Measurements from ENCODE around the gene GOLGA8J.
A peak's percentile ranks its signal among the peaks of the same experiment; 100 is the strongest.

The GOLGA8J gene

GRCh38 chr15:30063835-30064546 lies 18.8 kb upstream of the GOLGA8J start:
- Histone ChIP-seq H3K27me3 (ENCODE audit: insufficient read depth, low read length) (no peaks in the 10 kb centered on the region), H3K4me2 (ENCODE audit: low read length) (no peak overlapping the region), H4K91ac (ENCODE audit: low read depth, low read length) (peak overlapping the region; percentile 28), H3K23ac (ENCODE audit: low read length) (no peak overlapping the region), H4K8ac (ENCODE audit: low read depth, low read length) (no peak overlapping the region), H3K27ac (ENCODE audit: low read depth, low read length) (no peak overlapping the region), H3K9me3 (ENCODE audit: insufficient read depth, low read depth, low read length) (peaks cover 2% of the 10 kb centered on the region), H2AFZ (ENCODE audit: insufficient read depth, low read length, poor library complexity) (no peak overlapping the region), H3K4ac (ENCODE audit: low read depth, low read length) (no peak overlapping the region), H2BK5ac (ENCODE audit: low read depth, low read length, poor library complexity) (no peak overlapping the region), H3K79me2 (ENCODE audit: control insufficient read depth, insufficient read depth, low read length, poor library complexity) (no peaks in the 10 kb centered on the region), H4K12ac (ENCODE audit: low read depth, low read length) (no peak overlapping the region), H3K14ac (ENCODE audit: low read length) (peak overlapping the region; percentile 60), H3K4me3 (ENCODE audit: low read depth, low read length) (no peak overlapping the region), H3K18ac (ENCODE audit: low read length) (no peak overlapping the region), H3K36me3 (ENCODE audit: control insufficient read depth in 1 of 2, insufficient read depth in 2 of 2, low read length in 2 of 2) (no peaks in the 10 kb centered on the region), H3K4me1 (ENCODE audit: control insufficient read depth in 1 of 2, insufficient read depth in 2 of 2, low read length in 2 of 2) (peaks cover 5 to 6% of the 10 kb centered on the region in 2 experiments), H2AK5ac (ENCODE audit: low read length) (no peak overlapping the region), H2BK120ac (ENCODE audit: insufficient read depth, low read length, poor library complexity) (no peak overlapping the region), H3K9ac (ENCODE audit: low read length) (no peak overlapping the region), H3K79me1 (ENCODE audit: low read length) (peaks cover 5% of the 10 kb centered on the region), H2BK12ac (ENCODE audit: low read length) (peak overlapping the region; percentile 79)
- no peak for DNase-seq
- no CpG with 5 or more reads among the region's 2 CpGs for WGBS (ENCODE audit: extremely low coverage, insufficient coverage, insufficient read length)

- Histone ChIP-seq H3K4me2 (ENCODE audit: low read length) (no peak overlapping the region), H3K27ac (ENCODE audit: low read depth, low read length) (peak overlapping the region; percentile 50), H3K36me3 (ENCODE audit: control insufficient read depth in 1 of 2, insufficient read depth in 2 of 2, low read length in 2 of 2) (no peaks in the 10 kb centered on the region), H4K91ac (ENCODE audit: low read depth, low read length) (no peak overlapping the region), H4K12ac (ENCODE audit: low read depth, low read length) (no peak overlapping the region), H3K4me1 (ENCODE audit: control insufficient read depth in 1 of 2, insufficient read depth in 2 of 2, low read length in 2 of 2) (peaks cover 5 to 6% of the 10 kb centered on the region in 2 experiments), H2AK5ac (ENCODE audit: low read length) (no peak overlapping the region), H2BK120ac (ENCODE audit: insufficient read depth, low read length, poor library complexity) (peak overlapping the region; percentile 23), H4K8ac (ENCODE audit: low read depth, low read length) (no peak overlapping the region), H3K9ac (ENCODE audit: low read length) (no peak overlapping the region), H2BK12ac (ENCODE audit: low read length) (no peak overlapping the region), H3K14ac (ENCODE audit: low read length) (no peak overlapping the region), H3K27me3 (ENCODE audit: insufficient read depth, low read length) (no peaks in the 10 kb centered on the region), H3K79me1 (ENCODE audit: low read length) (peaks cover 5% of the 10 kb centered on the region), H3K79me2 (ENCODE audit: control insufficient read depth, insufficient read depth, low read length, poor library complexity) (no peaks in the 10 kb centered on the region), H2BK5ac (ENCODE audit: low read depth, low read length, poor library complexity) (peak overlapping the region; percentile 81), H3K18ac (ENCODE audit: low read length) (peak overlapping the region; percentile 49), H2AFZ (ENCODE audit: insufficient read depth, low read length, poor library complexity) (no peak overlapping the region), H3K9me3 (ENCODE audit: insufficient read depth, low read depth, low read length) (peaks cover 1% of the 10 kb centered on the region), H3K4me3 (ENCODE audit: low read depth, low read length) (no peak overlapping the region), H3K23ac (ENCODE audit: low read length) (no peak overlapping the region), H3K4ac (ENCODE audit: low read depth, low read length) (no peak overlapping the region)
- peak; percentile 42 to 67 for DNase-seq
- no CpG with 5 or more reads among the region's 12 CpGs for WGBS (ENCODE audit: extremely low coverage, insufficient coverage, insufficient read length)
Measured at GRCh38 chr15:30065025-30065801, 17.5 kb upstream of the GOLGA8J start.

- Histone ChIP-seq H3K4ac (ENCODE audit: low read depth, low read length) (no peak overlapping the region), H2BK5ac (ENCODE audit: low read depth, low read length, poor library complexity) (no peak overlapping the region), H3K4me3 (ENCODE audit: low read depth, low read length) (no peak overlapping the region), H3K27ac (ENCODE audit: low read depth, low read length) (no peak overlapping the region), H2BK12ac (ENCODE audit: low read length) (no peak overlapping the region), H2BK120ac (ENCODE audit: insufficient read depth, low read length, poor library complexity) (no peak overlapping the region), H4K8ac (ENCODE audit: low read depth, low read length) (no peak overlapping the region), H3K18ac (ENCODE audit: low read length) (no peak overlapping the region), H3K4me2 (ENCODE audit: low read length) (no peak overlapping the region), H3K79me2 (ENCODE audit: control insufficient read depth, insufficient read depth, low read length, poor library complexity) (no peaks in the 10 kb centered on the region), H3K79me1 (ENCODE audit: low read length) (peaks cover 5% of the 10 kb centered on the region), H3K4me1 (ENCODE audit: control insufficient read depth in 1 of 2, insufficient read depth in 2 of 2, low read length in 2 of 2) (peaks cover 5% of the 10 kb centered on the region in 2 experiments), H4K12ac (ENCODE audit: low read depth, low read length) (no peak overlapping the region), H3K9me3 (ENCODE audit: insufficient read depth, low read depth, low read length) (no peaks in the 10 kb centered on the region), H4K91ac (ENCODE audit: low read depth, low read length) (no peak overlapping the region), H3K27me3 (ENCODE audit: insufficient read depth, low read length) (no peaks in the 10 kb centered on the region), H3K9ac (ENCODE audit: low read length) (no peak overlapping the region), H3K14ac (ENCODE audit: low read length) (no peak overlapping the region), H3K36me3 (ENCODE audit: control insufficient read depth in 1 of 2, insufficient read depth in 2 of 2, low read length in 2 of 2) (no peaks in the 10 kb centered on the region), H2AFZ (ENCODE audit: insufficient read depth, low read length, poor library complexity) (no peak overlapping the region), H3K23ac (ENCODE audit: low read length) (no peak overlapping the region), H2AK5ac (ENCODE audit: low read length) (no peak overlapping the region)
- no CpG with 5 or more reads among the region's 7 CpGs for WGBS (ENCODE audit: extremely low coverage, insufficient coverage, insufficient read length)
- no peak for DNase-seq
Measured at GRCh38 chr15:30068326-30068725, 14.4 kb upstream of the GOLGA8J start.

- Histone ChIP-seq H3K4me3 (ENCODE audit: low read depth, low read length) (no peak overlapping the region), H4K12ac (ENCODE audit: low read depth, low read length) (no peak overlapping the region), H3K14ac (ENCODE audit: low read length) (no peak overlapping the region), H2AFZ (ENCODE audit: insufficient read depth, low read length, poor library complexity) (no peak overlapping the region), H3K4ac (ENCODE audit: low read depth, low read length) (no peak overlapping the region), H3K9ac (ENCODE audit: low read length) (no peak overlapping the region), H3K27me3 (ENCODE audit: insufficient read depth, low read length) (no peaks in the 10 kb centered on the region), H3K9me3 (ENCODE audit: insufficient read depth, low read depth, low read length) (no peaks in the 10 kb centered on the region), H3K27ac (ENCODE audit: low read depth, low read length) (no peak overlapping the region), H3K79me2 (ENCODE audit: control insufficient read depth, insufficient read depth, low read length, poor library complexity) (no peaks in the 10 kb centered on the region), H3K18ac (ENCODE audit: low read length) (no peak overlapping the region), H2BK5ac (ENCODE audit: low read depth, low read length, poor library complexity) (no peak overlapping the region), H3K4me1 (ENCODE audit: control insufficient read depth in 1 of 2, insufficient read depth in 2 of 2, low read length in 2 of 2) (no peaks in the 10 kb centered on the region), H3K23ac (ENCODE audit: low read length) (no peak overlapping the region), H3K79me1 (ENCODE audit: low read length) (no peaks in the 10 kb centered on the region), H3K4me2 (ENCODE audit: low read length) (no peak overlapping the region), H4K8ac (ENCODE audit: low read depth, low read length) (no peak overlapping the region), H2BK12ac (ENCODE audit: low read length) (no peak overlapping the region), H2AK5ac (ENCODE audit: low read length) (no peak overlapping the region), H4K91ac (ENCODE audit: low read depth, low read length) (no peak overlapping the region), H2BK120ac (ENCODE audit: insufficient read depth, low read length, poor library complexity) (no peak overlapping the region), H3K36me3 (ENCODE audit: control insufficient read depth in 1 of 2, insufficient read depth in 2 of 2, low read length in 2 of 2) (no peaks in the 10 kb centered on the region)
- no peak for DNase-seq
- no CpG with 5 or more reads among the region's 7 CpGs for WGBS (ENCODE audit: extremely low coverage, insufficient coverage, insufficient read length)
Measured at GRCh38 chr15:30072630-30073029, 10.1 kb upstream of the GOLGA8J start.

Measured in trophoblast cell (in vitro differentiated cells and primary cell).